HG03280 (cell line): ENCODE results near the gene ZBTB7B.
A peak's percentile ranks its signal among the peaks of the same experiment; 100 is the strongest.

Source experiments
- ATAC-seq: cut with Tn5 transposase; IDR thresholded peaks from one replicate; pipeline ENCODE4 v1.9.1; 2021; ENCODE audit warnings: mild to moderate bottlenecking, moderate library complexity; ENCODE audit not compliant: unreplicated experiment

The ZBTB7B gene

GRCh38 chr1:155001675-155002463 is 733 bp upstream of the ZBTB7B start:
- ATAC-seq, result peak; percentile 59

- ATAC-seq, result no peak
Observed at GRCh38 chr1:155003227-155003765, 694 bp downstream of the ZBTB7B start.

GRCh38 chr1:155003766-155004351 is 1.3 kb downstream of the ZBTB7B start:
- ATAC-seq, result no peak

GRCh38 chr1:155004352-155005075 is 1.9 kb downstream of the ZBTB7B start:
- ATAC-seq, result no peak

GRCh38 chr1:155005076-155006011 is 2.7 kb downstream of the ZBTB7B start:
- ATAC-seq, result no peak

- no peak for ATAC-seq
Observed at GRCh38 chr1:155006601-155007101, 4.0 kb downstream of the ZBTB7B start.

GRCh38 chr1:155007251-155007828 is 4.7 kb downstream of the ZBTB7B start:
- no peak for ATAC-seq

- ATAC-seq, result no peak
Observed at GRCh38 chr1:155008015-155008941, 5.7 kb downstream of the ZBTB7B start.

GRCh38 chr1:155009221-155009711 is 6.7 kb downstream of the ZBTB7B start:
- ATAC-seq, result no peak

- no peak for ATAC-seq
Observed at GRCh38 chr1:155009742-155010141, 7.1 kb downstream of the ZBTB7B start.

- ATAC-seq, result no peak
Observed at GRCh38 chr1:155010211-155010918, 7.8 kb downstream of the ZBTB7B start.

- ATAC-seq, result no peak
Observed at GRCh38 chr1:155011004-155011416, 8.4 kb downstream of the ZBTB7B start.

GRCh38 chr1:155011437-155012025 is 8.9 kb downstream of the ZBTB7B start:
- no peak for ATAC-seq

- ATAC-seq, result no peak
Observed at GRCh38 chr1:155012026-155012546, 9.5 kb downstream of the ZBTB7B start.

GRCh38 chr1:155012776-155013602 is 10.4 kb downstream of the ZBTB7B start:
- no peak for ATAC-seq

- ATAC-seq, result no peak
Observed at GRCh38 chr1:155013632-155014031, 11.0 kb downstream of the ZBTB7B start.
